Umbilical cord (tissue), 2 donors: ENCODE measurements around the gene ZNF746. TPM values are rescaled to one million over a fixed set of nuclear protein-coding genes. Genes with fewer than 3 reads are reported as not detected.
"Not testable (repeated sequence)": the region's sequence is repeated elsewhere in the genome, so short reads cannot be mapped to it uniquely, and the experiment has no call there.

ENCODE experiments used
- DNase-seq: peaks from one replicate; pipeline ENCODE4 v3.0.0-alpha.2; 2015; ENCODE audit warnings: low spot score
- total RNA-seq: library from RNA; depleted of rRNA; stranded (reverse); fragments of >200 nt; gene quantifications from one replicate; pipeline ENCODE4 v1.2.3, GENCODE V29; 2014; ENCODE audit warnings: low replicate concordance; ENCODE audit not compliant: insufficient read depth

Gene ZNF746
- 15.2 TPM for total RNA-seq

DNA sequence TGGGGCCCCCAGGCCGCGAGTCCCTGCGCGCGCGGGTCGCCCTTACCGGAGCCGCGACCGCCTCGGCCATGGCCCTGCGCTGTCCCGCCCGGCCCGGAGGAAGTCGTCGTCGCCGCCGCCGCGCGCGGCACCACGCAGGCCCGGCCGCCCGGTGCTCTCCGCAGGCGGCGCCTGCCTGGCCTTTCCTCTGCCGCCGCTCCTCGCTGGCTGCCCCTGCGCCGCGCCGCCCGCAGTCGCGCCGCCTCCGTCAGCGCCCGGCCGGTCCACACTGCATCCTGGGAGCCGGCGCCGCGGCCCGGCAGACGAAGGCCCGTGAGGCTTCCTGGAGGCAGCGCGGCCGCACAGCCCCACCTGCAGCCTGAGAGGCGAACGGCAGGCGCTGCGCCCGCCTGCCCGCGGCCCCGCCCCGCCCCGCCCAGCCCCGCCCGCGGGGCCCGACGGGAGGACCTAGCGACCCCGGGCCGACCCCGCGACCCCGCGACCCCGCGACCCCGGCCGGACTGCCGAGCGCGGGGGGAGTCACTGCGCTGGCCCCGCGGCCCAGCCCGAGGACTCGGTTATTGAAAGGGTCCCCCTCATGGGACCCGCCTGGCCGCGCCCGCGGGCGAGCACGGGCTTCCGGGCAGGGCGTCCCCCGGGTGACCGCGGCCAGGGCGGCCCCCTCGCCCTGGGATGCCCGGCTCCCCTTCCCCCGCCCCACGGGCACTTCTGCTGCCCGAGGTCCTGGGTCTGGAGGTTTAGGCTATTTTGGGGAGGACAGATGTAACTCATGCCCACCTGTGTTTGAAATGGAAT is at the start of gene ZNF746:
Gene ZNF746, minus strand, starts transcription at position 343 of the 795 bp plus-strand sequence. Its CDS starts 273 bp downstream, at position 70.
- peak; percentile 70 for DNase-seq

DNA sequence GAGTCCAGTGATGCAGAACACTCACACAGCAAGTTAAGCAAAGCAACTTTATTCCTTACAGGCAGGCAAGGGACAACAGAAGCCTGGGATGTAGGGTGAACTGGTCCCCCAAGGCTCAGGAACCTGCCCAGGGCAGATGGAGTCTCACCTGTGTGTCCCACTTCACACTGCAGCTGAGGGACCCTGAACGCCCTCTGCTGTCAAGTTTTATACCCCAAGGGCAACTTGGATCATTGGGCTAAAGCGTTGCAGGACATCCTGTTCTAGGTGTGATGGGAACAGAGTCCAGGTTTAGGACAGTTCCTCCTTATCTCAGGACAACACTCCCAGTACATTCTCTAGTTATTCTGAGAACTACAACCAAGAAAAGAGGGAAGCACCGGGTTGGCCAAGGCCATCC is 49.5 kb upstream of the ZNF746 start:
- no peak for DNase-seq

DNA sequence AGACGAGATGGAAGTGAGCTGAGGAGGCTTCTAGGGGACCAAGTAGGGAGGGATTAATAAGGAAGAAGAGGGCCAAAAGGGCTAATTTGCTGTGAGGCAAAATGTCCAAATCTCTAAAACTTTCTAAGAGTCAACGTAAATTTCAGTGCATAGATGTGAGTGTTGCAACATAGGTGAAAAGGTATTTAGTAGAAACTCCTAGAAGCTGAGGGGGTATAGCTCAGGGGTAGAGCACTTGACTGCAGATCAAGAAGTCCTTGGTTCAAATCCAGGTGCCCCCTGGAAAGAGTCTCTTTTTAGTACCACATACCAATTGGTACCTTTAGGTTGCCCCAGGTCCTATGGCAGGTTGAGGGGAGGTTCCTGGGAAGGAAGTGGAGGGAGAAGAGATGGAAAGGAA is 48.7 kb upstream of the ZNF746 start:
- no peak for DNase-seq

DNA sequence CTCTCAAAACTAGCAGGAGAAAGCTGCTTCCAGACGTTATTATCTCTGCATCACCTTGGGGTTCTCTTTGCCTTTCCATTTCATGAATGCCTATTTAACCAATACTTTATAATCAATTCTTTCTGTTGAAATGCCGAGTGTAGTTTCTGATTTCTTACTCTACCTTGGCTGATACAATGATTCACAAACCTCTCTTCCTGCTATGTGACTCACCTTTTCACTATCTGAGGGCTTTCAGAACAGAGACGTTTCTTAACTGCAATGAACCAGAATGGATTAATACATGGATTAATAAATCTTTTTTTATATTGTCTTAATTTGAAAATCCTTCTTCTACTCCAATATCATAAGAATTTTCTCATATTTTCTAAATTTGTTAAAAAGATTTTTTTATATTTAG is 46.4 kb upstream of the ZNF746 start:
- no peak for DNase-seq

DNA sequence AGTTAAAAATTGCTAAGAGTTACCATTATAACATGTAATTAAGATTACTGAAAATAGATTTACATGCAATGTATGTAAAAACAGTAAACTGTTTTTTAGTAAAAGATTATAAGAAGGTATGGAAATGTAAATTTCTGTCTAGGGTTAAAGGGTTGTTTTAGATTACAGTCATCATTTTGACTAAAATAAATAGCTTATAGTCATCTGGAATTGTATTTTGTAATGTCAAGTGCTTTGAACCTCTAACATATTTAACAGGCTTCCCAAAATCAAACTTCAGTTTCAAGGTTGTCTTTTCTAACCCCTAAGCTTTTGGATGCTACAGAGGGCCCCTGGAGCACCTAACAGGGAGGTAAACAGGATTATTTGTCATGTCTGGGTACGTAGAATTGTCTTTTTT is 35.0 kb upstream of the ZNF746 start:
- DNase-seq, result no peak

DNA sequence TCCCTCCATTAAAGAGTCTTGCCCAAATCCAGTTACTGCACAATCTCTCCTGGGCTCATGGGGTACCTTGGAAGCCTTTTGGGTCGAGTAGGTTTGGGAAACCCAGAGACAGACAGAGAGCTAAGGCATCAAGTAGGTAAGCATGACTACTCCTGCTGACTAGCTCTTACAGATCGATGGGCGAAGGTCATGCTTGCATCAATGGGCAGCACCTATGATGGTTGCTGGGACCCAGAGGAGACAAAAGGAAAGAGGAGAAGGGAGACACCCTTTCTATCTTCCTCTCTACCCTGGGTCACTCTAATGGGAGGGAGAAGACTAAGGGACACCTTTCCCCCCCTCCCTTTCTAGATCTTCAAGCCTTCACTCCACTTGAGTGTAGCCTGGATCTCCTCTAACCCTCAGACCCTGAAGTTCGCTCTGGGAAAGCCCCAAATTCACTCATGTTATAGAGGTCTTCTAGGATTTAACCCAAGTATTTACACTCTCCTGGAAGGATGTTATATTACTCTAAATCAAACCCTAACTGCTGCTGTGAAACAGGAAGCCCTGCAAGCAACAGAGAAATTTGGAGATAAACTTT is 31.6 kb upstream of the ZNF746 start:
- DNase-seq, result no peak

DNA sequence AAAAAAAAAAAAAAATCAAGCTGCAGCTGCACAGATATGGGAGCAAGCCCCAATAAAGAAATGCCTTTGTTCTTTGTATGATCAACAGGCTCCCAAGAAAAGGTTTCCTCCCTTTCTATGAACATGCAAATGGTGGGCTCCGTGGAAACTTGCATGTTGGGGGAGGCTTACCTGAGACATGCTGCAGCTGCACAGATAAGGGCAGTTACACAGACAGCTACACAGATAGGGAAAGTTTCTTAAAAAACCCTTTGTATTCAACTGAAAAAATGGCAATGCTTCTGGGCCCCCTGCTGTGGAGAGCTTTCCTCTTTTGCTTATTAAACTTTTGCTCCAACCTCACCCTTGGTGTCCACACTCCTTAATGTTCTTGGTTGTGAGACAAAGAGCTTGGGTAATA is 29.8 kb upstream of the ZNF746 start:
- no peak for DNase-seq

DNA sequence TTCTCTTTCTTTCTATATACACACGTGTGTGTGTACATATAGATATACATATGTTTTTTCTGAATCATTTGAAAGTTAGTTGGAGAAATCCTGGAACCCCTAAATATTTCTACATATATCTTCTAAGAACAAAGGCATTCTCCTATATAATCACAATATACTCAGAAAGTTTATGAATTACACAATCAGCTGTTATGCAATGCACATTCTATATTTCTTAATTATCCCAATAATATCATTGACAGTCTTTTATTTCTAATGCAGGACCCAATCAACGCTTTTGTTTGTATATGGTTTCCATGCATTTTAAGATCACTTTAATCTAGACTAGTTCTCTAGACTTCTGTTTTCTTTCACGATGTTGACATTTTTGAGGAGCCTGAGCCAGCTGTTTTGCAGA is 27.7 kb upstream of the ZNF746 start:
- DNase-seq, result no peak

DNA sequence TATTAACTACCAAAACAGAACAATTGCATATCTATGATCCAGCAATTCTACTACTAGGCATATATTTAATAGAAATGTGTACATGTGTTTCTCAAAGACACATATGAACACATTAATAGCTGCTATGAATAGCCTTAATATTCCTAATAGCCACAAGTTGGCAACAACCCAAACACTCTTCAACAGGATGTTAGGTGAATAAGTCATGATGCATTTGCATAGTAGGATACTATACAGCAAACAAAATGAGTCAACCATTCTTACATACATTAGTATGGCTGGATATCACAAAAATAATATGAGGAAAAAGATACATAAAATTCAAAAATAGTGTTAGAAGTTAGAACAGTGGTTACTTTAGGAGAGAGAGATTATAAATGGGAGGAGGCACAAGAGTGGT is 26.8 kb upstream of the ZNF746 start:
- no peak for DNase-seq

DNA sequence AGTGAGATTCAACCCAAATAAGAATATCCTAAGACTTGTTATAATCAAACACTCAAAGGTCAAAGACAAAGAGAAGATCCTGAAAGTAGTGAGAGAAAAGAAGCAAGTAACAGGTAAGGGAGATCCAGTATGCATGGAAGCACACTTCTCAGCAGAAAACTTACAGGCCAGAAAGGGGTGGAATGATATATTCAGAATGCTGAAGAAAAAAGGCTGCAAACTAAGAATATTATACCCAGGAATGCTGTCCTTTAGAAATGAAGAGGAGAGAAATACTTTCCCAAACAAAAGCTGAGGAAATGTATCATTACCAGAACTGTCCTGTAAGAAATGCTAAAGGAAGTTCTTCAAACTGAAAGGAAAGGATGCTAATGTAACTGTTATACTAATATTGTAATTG is 12.6 kb upstream of the ZNF746 start:
- DNase-seq, result no peak

DNA sequence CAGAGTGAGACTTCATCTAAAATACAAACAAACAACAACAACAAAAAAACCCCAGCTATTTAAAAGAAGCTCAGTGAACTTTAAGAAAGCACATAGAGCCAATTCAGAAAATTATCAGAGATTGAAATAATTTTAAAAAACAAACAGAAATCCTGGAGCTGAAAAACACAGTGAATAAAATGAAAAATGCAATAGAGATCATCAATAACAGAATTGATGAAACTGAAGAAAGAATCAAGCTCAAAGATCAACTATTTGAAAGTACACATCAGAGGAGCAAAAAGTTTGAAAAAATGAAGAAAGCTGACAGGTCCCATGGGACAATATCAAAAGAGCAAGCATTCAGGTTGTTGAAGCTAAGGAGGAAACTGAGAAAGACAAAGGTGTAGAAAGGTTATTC is 12.2 kb upstream of the ZNF746 start:
- no peak for DNase-seq

DNA sequence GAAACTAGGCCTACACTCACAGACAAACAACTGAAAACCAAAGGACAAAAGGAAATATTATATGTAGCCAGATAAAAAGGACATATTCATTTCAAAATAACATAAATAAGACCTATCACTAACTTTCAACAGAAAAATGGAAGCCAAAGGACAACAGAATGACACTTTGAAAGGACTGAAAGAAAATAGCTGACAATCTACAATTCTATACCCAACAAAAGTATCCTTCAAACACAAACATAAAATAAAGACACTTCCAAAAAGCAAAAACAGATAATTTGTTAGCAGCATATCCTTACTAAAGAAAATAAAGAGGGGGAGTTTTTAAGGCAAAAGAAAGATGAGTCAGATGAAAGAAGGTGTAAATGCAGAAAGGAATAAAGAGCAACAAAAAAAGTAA is 7.9 kb upstream of the ZNF746 start:
- no peak for DNase-seq

DNA sequence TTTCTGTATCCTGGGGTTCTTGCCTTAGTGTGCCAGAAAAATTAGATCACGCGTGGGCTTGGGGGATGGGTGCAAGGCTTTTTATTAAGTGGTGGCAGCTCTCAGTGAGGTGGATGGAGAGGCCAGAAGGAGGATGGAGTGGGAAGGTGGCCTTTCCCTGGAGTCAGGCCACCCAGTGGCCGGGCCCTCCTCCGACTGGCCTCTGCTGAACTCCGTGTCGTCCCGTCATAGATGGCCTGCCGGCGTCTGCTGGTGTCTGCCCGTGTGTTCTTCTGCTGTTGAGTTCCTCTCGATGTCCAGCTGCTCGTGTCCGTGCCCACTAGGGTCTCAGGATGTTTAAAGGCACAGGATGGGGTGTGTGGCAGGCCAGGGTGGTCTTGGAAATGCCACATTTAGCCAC is 4.0 kb upstream of the ZNF746 start:
- DNase-seq, result no peak

DNA sequence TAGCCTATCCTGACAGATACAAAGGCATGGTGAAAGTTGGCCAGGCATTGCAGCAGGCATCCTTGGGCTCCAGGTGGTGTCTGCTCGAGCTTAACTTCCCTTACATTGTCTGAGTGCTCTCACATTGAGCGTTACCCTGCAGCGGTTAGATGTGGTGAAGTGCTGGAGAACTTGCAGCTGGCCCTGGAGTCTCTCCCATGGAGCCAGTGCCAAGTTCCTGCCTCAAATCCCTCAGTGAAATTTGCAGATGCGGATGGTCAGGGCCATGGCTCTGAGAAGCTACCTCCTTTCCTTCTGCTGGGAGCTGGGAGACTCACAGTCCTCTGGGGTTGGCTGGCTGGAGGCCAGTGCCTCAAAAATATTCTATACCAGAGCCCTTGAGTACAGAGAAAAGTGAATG is 3.3 kb upstream of the ZNF746 start:
- peak; percentile 2 for DNase-seq

DNA sequence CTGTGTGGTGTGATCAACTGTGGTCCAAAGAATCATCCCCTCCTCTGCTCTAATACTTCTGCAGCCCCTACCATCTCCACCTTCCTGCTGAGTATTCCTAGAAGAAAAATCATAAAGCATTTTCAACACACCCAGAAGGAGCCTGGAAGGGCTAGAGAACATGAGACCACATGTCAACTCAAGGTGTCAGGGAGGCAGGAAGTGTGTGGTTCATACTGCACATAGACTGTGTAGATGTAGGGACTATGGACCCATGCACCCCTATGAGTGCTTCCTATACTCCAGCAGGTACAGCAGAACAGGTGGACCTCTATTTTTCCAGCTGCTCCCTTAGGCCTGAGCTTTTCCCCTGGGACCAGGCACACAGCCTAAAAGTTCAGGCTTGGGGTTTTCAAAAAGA is 2.6 kb upstream of the ZNF746 start:
- DNase-seq, result no peak

DNA sequence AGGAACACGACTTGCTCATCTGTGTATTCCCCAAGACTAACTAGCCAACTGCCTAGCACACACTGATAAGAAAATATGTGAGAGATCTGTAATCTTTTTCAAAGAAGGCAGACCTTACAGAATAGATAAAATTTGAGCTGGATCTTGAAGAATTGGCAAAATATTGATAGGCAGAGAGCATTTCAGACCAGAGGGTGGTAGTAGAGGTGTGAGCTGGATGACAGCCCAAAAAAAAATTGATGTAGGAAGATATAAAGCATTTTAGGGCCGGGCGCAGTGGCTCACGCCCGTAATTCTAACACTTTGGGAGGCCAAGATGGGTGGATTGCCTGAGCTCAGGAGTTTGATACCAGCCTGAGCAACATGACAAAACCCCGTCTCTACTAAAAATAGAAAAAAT is 1.2 kb upstream of the ZNF746 start:
- DNase-seq, result no peak

DNA sequence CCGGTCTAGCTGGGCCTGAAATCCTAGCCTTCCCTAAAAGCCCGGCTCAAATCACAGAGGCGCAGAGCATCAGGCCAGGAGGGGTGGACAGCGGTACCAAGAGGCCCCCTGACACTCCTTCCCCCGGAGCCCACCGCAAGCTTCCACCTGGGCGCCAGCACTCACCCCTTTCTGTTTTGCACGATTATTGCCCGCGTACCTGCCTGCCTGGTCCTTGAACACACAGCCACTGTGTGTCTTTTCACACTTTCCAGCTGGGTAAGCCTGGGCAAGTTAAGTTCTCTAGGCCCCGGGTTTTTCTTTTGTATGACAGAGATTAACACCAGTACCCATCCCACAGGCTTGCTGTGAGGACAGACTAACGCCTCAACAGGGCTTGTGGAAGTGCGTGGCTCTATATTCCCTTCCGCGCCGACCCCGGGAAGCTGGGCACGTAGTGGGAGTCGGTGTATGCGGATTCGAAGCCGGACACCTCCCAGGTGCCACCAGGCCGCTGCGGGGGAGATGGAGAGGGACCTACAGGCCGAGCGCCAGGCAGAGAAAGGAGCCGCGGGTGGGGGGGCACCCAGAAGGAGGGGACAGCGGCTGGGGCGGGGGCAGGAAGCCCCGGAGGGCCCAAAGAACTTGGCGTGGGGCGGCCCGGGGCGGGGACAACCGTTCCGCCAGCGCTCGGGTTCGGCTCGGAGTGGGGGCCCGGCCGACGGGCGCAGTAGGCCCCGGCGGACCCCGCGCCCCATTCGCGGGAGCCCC is 792 bp downstream of the ZNF746 start:
- peak; percentile 50 for DNase-seq

DNA sequence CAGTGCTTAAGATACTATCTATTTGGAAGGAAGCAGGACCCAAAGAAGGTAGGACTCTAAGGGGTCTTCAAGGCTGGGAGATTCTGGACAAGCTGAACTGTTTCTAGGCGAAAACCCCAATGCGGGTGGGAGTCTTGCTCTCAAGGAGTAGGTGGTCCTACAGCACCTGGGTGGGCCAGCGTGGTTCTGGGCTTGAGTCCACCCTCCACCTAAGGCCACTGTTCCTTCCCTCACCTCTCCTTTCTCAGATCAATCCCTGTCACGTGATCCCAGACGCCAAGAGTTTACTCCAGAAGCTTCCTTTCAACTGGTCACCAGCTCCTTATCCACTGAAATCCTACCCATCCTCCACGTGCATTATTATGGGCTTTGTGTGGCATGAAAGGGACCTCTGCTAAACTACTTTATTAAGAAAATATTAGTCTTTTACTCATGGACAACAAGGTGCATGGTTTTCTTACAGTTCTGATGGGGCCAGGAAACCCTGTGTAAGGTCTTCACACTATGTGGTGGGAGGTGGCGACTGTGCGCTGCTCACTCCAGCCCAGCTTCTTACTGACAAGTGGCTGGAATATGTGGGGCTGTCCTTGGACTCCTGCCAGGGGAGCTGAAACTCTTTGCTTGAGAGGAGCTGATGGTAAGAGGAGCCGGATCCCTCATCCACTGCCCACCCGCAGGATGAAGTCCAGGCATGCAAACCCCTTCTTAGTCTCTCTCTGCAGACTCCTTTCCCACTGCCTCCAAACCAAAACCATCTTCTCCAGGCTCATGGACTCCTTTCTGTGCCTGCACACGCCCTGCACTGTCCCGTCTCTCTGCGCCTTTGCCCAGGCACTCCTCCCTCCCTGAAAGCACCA is 1.6 kb downstream of the ZNF746 start:
- peak; percentile 67 for DNase-seq

DNA sequence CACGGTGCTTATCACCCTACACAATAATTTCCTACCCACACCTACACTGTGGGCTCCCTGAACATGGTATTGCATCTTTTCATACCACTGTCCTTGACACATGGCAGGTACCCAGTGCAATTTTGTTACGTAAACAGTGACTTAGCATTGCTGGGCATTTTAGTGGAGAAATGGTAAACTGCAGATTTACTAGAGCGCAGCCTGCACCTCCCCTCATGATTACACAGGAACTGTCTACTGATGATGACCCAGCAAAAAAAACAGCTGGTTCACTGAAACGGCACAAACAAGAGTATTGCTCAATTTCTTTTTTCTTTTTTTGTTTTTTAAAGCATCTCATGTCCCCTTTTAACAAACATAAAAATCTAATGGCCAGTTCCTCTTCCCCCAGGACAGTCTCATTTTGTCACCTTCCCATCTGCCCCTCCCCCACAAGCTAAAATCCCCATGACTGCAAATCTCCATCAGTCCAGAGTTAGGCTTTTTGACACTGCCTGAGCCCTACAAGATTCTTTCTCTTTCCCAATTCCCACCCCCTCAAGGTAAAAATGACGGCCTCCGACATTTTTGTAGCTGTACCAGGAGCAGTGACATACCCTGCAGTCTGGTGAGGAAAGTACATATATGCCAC is 2.8 kb downstream of the ZNF746 start:
- peak; percentile 13 for DNase-seq

DNA sequence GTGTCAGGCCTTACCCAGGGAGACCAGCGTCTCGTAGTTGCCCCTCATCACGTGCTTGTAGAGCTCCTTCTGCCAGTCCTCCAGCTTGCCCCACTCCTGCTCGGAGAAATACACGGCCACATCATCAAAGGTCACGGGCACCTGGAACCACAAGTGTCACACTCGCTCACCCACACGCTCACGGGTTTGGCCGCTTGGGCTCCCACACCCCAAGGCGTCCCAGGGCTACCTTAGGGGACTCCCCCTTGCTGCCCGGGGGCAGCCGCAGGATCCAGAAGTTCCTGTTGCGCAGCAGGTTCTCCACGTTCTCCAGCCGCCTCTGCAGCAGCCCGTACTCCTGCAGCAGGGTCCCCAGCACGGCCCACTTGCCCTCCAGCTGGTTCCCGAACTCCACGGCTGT is 3.6 kb downstream of the ZNF746 start:
- not testable (repeated sequence) for DNase-seq

DNA sequence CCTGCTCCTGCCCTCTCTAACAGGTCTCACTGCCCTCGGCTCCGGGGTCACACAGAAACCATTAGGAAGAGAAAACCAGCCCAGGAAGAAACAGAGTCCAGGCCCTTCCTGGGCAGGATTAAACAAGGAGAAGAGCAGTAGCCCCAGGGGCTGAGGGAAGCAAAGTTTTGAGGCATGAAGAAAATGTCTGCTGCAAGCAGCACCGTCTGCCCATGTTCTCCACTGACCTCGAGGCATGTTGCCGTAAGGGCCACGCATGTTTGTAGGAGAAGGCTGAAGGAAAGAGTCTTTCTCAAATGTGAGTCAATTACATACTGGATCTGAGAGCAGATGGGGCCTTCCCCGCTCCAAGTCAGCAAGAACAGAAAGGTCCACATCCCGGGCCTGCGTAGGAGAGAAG is 4.2 kb downstream of the ZNF746 start:
- no peak for DNase-seq
